Central memory CD8-positive, alpha-beta T cell (primary cell): ENCODE data around the gene BAG5.

Experiments
- ATAC-seq: fragments of 150-1000 bp; cut with Tn5 transposase; replicated peaks from 2 replicates; pipeline ENCODE4 v1.10.0; 2022; ENCODE audit warnings: mild to moderate bottlenecking, moderate FRiP score, moderate number of reproducible peaks; ENCODE audit not compliant: poor library complexity, severe bottlenecking; ENCODE audit errors: extremely low read depth
- DNase-seq, 2 donors: peaks; one replicate each; pipeline ENCODE4 v3.0.0; 2021; ENCODE audit warnings: low spot score in 2 of 2
- H3K27ac Mint-ChIP-seq: one replicate; pipeline ENCODE4 v1.8.0; 2022; ENCODE audit warnings: low read depth, mild to moderate bottlenecking, moderate library complexity, mixed read lengths
- H3K27me3 Mint-ChIP-seq: one replicate; pipeline ENCODE4 v1.8.0; 2022; ENCODE audit warnings: mixed read lengths
- H3K36me3 Mint-ChIP-seq: one replicate; pipeline ENCODE4 v1.8.0; 2022; ENCODE audit warnings: mild to moderate bottlenecking, moderate library complexity, mixed read lengths; ENCODE audit not compliant: insufficient read depth
- H3K4me1 Mint-ChIP-seq: one replicate; pipeline ENCODE4 v1.8.0; 2022; ENCODE audit warnings: mixed read lengths
- H3K4me3 Mint-ChIP-seq: one replicate; pipeline ENCODE4 v1.8.0; 2022; ENCODE audit warnings: mild to moderate bottlenecking, moderate library complexity, mixed read lengths
- H3K9me3 Mint-ChIP-seq: one replicate; pipeline ENCODE4 v1.8.0; 2022; ENCODE audit warnings: mixed read lengths

Gene BAG5

DNA sequence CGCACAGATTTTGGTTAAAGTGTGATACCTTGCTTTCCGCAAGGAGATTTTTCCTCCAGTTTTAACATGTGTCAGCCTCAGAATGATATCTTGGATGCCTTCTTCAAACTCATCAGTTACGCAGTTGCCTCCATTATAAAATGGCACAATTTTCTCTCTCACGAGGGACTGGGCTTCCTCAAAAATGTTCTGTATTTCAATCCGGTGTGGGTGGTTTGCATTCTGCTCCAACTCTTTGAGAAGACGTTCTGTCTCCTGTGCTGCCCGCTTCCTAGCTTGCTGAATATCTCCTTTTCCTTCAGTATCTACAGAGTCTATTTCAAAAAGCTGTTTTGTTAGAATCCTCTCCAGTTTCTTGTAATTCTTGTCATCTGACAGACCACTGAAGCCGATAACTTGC is 1.8 kb downstream of the BAG5 start:
- H3K4me1 Mint-ChIP-seq: peaks cover 46% of the 10 kb centered on the region
- H3K27ac Mint-ChIP-seq: no peak overlapping the region
- no peaks in the 10 kb centered on the region for H3K9me3 Mint-ChIP-seq
- H3K4me3 Mint-ChIP-seq: peak overlapping the region; percentile 92
- ATAC-seq (no peak), DNase-seq (no peak)
- H3K27me3 Mint-ChIP-seq: no peaks in the 10 kb centered on the region
- peaks cover 30% of the 10 kb centered on the region for H3K36me3 Mint-ChIP-seq

DNA sequence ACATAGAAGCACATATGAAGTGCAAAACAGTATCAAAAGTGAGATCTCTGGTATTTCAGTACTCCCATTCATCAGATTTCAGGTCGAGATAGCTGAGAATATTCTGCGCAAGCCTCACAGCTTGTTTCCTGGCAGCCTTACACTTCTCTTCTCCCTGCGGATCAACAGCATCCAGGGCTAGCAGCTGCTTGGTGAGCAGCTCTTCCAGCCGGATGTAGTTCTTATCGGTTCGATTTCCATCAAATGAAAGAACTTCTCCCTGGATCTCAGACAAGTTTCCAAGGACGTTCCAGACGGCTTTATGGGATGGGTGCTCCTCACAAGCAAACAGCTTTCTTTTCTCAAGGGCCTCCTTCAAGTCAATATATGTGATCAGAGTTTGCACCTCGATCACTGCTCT is 2.7 kb downstream of the BAG5 start:
- H3K4me3 Mint-ChIP-seq: no peak overlapping the region
- peaks cover 31% of the 10 kb centered on the region for H3K36me3 Mint-ChIP-seq
- no peaks in the 10 kb centered on the region for H3K9me3 Mint-ChIP-seq
- ATAC-seq (no peak), DNase-seq (no peak)
- no peaks in the 10 kb centered on the region for H3K27me3 Mint-ChIP-seq
- H3K27ac Mint-ChIP-seq: no peak overlapping the region
- peaks cover 55% of the 10 kb centered on the region for H3K4me1 Mint-ChIP-seq

DNA sequence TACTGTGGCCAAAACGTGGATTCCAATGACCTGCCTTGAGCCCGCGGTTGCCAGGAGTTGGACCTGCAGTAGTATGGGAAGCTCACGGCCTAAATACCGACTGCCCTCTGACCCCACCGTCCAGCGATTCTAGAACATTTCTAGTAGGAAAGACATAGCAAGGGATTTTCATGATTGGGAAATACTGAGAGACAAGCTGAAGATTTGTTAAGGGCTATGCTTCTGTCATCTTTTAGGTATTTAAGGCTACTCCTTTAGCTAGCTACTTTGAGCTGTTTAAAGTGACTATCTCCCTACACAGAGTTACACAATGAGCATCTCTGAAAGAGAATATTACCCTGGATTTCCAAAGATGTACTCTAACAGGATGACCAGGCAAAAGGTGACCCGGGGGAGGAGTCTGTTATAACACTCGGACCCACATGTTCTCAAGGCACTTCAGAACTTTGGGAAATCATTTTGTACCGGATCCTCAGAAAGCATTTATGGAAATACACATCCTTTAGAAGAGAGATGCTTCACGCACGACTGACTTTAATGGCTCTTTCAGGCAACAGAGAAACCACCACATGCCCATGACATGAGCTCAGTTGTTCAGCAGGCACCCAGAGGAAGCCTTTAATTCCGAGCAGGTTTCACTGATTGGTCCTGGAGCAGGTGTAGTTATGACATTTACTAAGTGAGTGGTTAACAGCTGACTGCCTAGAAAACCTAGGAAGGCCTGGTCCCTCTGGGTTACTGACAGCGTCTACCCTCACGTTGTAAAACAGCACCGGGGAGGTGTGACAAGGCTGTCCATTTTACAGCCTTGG is 4.2 kb downstream of the BAG5 start:
- peak overlapping the region; percentile 53 for H3K27ac Mint-ChIP-seq
- ATAC-seq (no peak), DNase-seq (no peak)
- peaks cover 51% of the 10 kb centered on the region for H3K4me1 Mint-ChIP-seq
- no peaks in the 10 kb centered on the region for H3K27me3 Mint-ChIP-seq
- H3K4me3 Mint-ChIP-seq: no peak overlapping the region
- H3K9me3 Mint-ChIP-seq: no peaks in the 10 kb centered on the region
- peaks cover 31% of the 10 kb centered on the region for H3K36me3 Mint-ChIP-seq

GRCh38 chr14:103556946-103557758 is 5.3 kb downstream of the BAG5 start:
- Mint-ChIP-seq H3K4me3 (no peak overlapping the region), H3K27me3 (no peaks in the 10 kb centered on the region), H3K27ac (no peak overlapping the region), H3K4me1 (peaks cover 49% of the 10 kb centered on the region), H3K9me3 (no peaks in the 10 kb centered on the region), H3K36me3 (peaks cover 26% of the 10 kb centered on the region)
- ATAC-seq (no peak), DNase-seq (no peak)

DNA sequence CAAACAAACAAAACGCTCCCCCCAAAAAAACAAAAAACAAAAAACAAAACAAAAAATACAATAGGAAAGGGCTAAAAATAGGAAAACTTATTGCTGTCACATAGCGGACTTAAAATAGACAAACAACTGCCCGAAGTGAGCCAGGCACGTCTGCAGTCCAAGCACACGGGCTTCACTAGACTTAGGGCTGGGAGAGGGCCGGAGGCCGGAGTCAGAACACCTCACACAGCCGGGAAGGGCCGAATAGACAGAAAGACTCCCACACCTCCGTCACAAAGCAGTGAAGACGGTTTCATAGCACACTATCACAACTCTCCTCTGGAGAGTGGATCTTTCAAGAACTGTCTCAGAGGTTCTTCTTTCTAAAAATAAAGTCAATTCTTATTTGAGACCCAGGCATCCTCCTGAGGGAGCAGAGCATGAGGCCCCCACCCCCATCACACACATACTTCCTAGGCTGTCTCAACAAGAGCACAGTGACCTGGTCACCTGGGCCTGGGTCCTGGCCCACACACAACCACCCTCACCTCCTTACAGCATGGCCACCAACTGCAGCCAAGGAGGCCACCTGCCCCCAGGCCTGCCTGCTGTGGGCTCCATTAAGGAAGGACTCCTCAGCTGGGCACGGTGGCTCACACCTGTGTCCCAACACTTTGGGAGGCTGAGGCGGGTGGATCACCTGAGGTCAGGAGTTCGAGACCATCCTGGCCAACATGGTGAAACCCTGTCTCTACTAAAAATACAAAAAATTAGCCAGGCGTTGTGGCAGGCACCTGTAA is 6.7 kb downstream of the BAG5 start:
- H3K4me1 Mint-ChIP-seq: peaks cover 41% of the 10 kb centered on the region
- H3K4me3 Mint-ChIP-seq: no peak overlapping the region
- ATAC-seq (no peak), DNase-seq (no peak)
- H3K36me3 Mint-ChIP-seq: peaks cover 25% of the 10 kb centered on the region
- H3K27me3 Mint-ChIP-seq: no peaks in the 10 kb centered on the region
- H3K27ac Mint-ChIP-seq: no peak overlapping the region
- no peaks in the 10 kb centered on the region for H3K9me3 Mint-ChIP-seq

GRCh38 chr14:103552846-103553210 is 9.6 kb downstream of the BAG5 start:
- no peak for DNase-seq
- no peaks in the 10 kb centered on the region for H3K27me3 Mint-ChIP-seq
- H3K27ac Mint-ChIP-seq: peak overlapping the region; percentile 41
- no peak for ATAC-seq
- H3K9me3 Mint-ChIP-seq: no peaks in the 10 kb centered on the region
- H3K36me3 Mint-ChIP-seq: peaks cover 11% of the 10 kb centered on the region
- H3K4me3 Mint-ChIP-seq: no peak overlapping the region
- peaks cover 16% of the 10 kb centered on the region for H3K4me1 Mint-ChIP-seq

GRCh38 chr14:103552011-103552845 is 10.2 kb downstream of the BAG5 start:
- Mint-ChIP-seq H3K4me3 (no peak overlapping the region), H3K9me3 (no peaks in the 10 kb centered on the region), H3K36me3 (peaks cover 10% of the 10 kb centered on the region), H3K27me3 (no peaks in the 10 kb centered on the region), H3K27ac (peak overlapping the region; percentile 41), H3K4me1 (peaks cover 16% of the 10 kb centered on the region)
- ATAC-seq (no peak), DNase-seq (no peak)

GRCh38 chr14:103551338-103551762 is 11.1 kb downstream of the BAG5 start:
- DNase-seq (no peak), ATAC-seq (no peak)
- peaks cover 9% of the 10 kb centered on the region for H3K36me3 Mint-ChIP-seq
- H3K4me3 Mint-ChIP-seq: no peak overlapping the region
- H3K27me3 Mint-ChIP-seq: no peaks in the 10 kb centered on the region
- H3K4me1 Mint-ChIP-seq: peaks cover 21% of the 10 kb centered on the region
- no peaks in the 10 kb centered on the region for H3K9me3 Mint-ChIP-seq
- H3K27ac Mint-ChIP-seq: no peak overlapping the region

DNA sequence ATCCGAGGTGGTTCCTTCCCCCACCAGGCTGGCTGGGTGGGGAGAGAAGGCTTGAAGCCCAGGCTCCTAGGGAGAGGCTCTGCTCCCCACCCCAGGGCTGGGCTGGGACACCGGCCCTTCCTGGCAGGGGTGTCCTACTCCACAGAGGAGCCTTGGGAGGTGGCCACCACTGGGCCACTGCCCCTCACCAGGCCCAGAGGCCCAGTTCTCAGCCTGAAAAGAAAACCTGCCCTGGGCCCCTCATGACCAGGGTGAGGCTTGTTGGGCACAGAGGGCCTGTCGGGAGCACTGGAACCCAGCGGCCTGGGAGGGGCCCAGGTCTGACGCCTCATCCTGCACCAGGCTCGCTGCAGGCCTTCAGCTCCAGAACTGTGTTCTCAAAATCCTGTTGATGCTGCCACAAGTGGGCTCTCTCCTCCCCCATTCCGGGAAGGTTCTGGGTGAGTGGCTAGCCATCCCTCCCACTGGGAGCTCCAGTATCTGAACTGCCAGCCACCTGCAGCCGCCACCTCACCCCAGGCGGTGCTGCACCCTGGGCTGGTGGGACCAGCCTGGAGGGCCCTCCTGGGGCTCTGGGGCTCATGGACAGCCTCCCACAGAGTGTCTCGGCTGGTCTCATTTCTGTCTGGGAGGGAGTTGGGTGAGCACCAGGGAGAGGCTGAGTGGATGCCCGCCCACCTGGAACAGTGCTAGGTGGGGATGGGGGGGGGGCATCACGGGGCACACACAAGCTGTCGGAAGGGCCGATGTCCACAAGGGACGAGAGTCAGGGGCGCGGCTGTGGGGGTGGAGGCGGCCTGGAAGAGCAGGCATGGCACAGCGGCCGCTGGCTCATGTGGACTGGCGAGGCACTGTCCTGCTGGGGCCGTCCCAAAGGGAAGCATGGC is 11.8 kb downstream of the BAG5 start:
- H3K4me3 Mint-ChIP-seq: no peak overlapping the region
- H3K9me3 Mint-ChIP-seq: no peaks in the 10 kb centered on the region
- H3K36me3 Mint-ChIP-seq: peaks cover 9% of the 10 kb centered on the region
- H3K4me1 Mint-ChIP-seq: peaks cover 21% of the 10 kb centered on the region
- H3K27me3 Mint-ChIP-seq: no peaks in the 10 kb centered on the region
- H3K27ac Mint-ChIP-seq: no peak overlapping the region
- no peak for DNase-seq
- no peak for ATAC-seq

DNA sequence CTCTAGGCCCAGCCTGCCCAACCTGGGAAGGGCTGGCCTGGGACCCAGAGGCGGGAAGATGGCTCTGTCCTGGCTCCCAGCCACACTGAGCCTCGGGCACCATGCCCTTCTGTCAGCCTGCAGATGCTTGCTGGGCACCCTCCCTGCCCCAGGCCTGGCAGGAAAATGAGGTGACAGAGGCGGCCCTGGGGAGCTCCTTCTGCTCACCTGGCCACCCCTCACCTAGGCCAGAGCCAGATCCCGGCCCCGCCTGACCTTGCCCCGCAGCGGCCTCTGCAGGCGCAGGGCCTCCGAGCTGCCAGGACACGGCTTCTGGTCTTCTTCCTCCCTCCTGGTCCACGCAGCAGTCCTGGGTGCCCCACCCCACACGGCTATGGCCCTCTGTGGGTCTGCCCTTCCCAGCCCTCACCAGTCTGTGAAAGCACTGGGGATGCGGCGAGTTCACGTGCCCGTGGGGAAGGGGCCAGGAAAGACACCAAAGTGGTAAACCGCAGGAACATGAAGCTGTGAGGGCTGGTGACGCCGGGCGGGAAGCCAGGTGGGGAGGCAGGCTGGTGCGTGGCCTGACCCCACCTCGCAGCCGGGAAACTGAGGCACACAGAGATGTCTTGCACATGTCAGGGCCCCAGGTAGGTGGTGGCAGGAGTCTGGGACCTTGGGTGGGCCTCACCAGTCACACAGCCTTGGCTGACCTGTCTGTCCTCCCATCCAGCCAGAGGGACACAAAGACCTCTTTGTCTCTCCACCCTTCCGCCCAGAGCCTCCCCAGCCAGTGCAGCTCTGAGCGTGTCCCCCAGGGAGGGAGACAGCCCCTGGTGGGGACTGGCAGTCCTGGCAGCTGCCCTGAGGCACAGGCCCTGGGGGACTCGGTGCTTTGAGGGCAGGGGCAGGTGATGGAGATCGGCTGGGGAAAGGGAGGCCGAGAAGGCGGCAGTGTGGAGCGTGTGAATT is 12.8 kb downstream of the BAG5 start:
- Mint-ChIP-seq H3K36me3 (peaks cover 6% of the 10 kb centered on the region), H3K4me3 (no peak overlapping the region), H3K4me1 (peaks cover 10% of the 10 kb centered on the region), H3K27me3 (no peaks in the 10 kb centered on the region), H3K27ac (no peak overlapping the region), H3K9me3 (no peaks in the 10 kb centered on the region)
- no peak for DNase-seq
- no peak for ATAC-seq
